Thyroid gland (tissue), 4 donors: ENCODE results near the gene SYNPO. TPM values are rescaled to one million over a fixed set of nuclear protein-coding genes. Genes with fewer than 3 reads are reported as not detected.

Experiments used
- DNase-seq, 2 donors: peaks; one replicate each; pipeline ENCODE4 v3.0.0-alpha.2; 2019
- H3K27ac ChIP-seq, 3 donors: fragments of 200-600 bp; sonication (generic); 1 replicate in 2 of 3; 2 replicates in 1 of 3; pipeline ENCODE4 v1.5.1; 2016 to 2019; ENCODE audit warnings: mild to moderate bottlenecking in 1 of 3, moderate library complexity in 1 of 3
- H3K27me3 ChIP-seq: fragments of 200-600 bp; sonication (generic); one replicate; pipeline ENCODE4 v1.5.1; 2019
- H3K36me3 ChIP-seq, 2 donors: fragments of 200-600 bp; sonication (generic); one replicate each; pipeline ENCODE4 v1.5.1; 2016 to 2019
- H3K4me1 ChIP-seq, 2 donors: fragments of 200-600 bp; sonication (generic); one replicate each; pipeline ENCODE4 v1.5.1; 2017 to 2019
- H3K4me3 ChIP-seq, 3 donors: fragments of 200-600 bp; sonication (generic); replicated peaks in 1 of 3; 1 replicate in 2 of 3; 2 replicates in 1 of 3; pipeline ENCODE4 v1.5.1; 2016; ENCODE audit warnings: mild to moderate bottlenecking in 1 of 3
- H3K9me3 ChIP-seq: fragments of 200-600 bp; sonication (generic); one replicate; pipeline ENCODE4 v1.5.1; 2017
- POLR2A ChIP-seq, 2 donors: fragments of 450-650 bp; IDR thresholded peaks; one replicate each; pipeline ENCODE4 v1.6.1; 2017; ENCODE audit warnings: antibody characterized with exemption in 2 of 2, mild to moderate bottlenecking in 2 of 2, moderate library complexity in 1 of 2
- WGBS, 2 donors: methylation state at CpG; one replicate each; pipeline ENCODE4 v1.1.5; 2017; 5-methylcytosine and 5-hydroxymethylcytosine counted together
- intact Hi-C: fragments of 100-400 bp; cut with DNase I; formaldehyde crosslinking; loops from one replicate; pipeline ENCODE4 v1.15.1; 2023
- total RNA-seq, 4 donors: library from RNA; depleted of rRNA; stranded (reverse); fragments of >200 nt; gene quantifications; one replicate each; pipeline ENCODE4 v1.2.3, GENCODE V29; 2016
- TF ChIP-seq, protein P1 (sequence below), 6 experiments: fragments of 200-600 bp in 3 of 6; fragments of 450-650 bp in 3 of 6; sonication (generic) in 3 of 6; IDR thresholded peaks; one replicate each; pipeline ENCODE4 v1.5.1; 2016 to 2019; ENCODE audit warnings: antibody characterized with exemption in 6 of 6, mild to moderate bottlenecking in 2 of 6, inconsistent platforms in 1 of 6, moderate library complexity in 1 of 6

Gene SYNPO
- total RNA-seq, 4 donors from 2014 or later, result 8.8 to 19.3 (median 14.1) TPM

DNA sequence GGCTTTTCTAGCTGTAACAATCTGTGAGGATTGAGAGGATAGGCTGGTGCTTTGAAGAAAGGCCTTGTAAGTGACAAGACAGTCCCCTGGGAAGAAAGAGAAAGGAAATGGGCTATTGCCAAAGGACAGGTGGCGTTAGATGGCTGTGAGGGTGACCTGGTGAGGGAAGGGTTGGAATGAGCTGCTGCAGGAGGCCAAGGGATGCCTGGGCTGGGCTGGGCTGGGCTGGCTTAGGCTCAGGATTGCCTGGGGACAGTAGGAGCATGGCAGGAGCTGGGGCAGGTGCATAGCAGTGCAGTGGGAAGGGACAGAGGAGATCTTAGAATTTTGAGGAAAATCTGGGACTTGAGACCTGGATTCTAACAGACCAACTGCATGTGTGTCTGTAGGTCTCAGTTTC is 10.9 kb downstream of the SYNPO start:
- Histone ChIP-seq H3K27ac (no peak overlapping the region), H3K9me3 (no peaks in the 10 kb centered on the region), H3K4me1 (peaks cover 10 to 26% of the 10 kb centered on the region in 2 donors), H3K27me3 (no peaks in the 10 kb centered on the region), H3K4me3 (no peak overlapping the region), H3K36me3 (peaks cover 5 to 14% of the 10 kb centered on the region in 2 donors)
- DNase-seq, result no peak
- 69 to 84% methylated on average over 1 of the region's 1 CpG for WGBS, 2 donors
- no peak for TF ChIP-seq POLR2A (IDR thresholded peaks at IDR 0.05)
- TF ChIP-seq, protein P1, sequence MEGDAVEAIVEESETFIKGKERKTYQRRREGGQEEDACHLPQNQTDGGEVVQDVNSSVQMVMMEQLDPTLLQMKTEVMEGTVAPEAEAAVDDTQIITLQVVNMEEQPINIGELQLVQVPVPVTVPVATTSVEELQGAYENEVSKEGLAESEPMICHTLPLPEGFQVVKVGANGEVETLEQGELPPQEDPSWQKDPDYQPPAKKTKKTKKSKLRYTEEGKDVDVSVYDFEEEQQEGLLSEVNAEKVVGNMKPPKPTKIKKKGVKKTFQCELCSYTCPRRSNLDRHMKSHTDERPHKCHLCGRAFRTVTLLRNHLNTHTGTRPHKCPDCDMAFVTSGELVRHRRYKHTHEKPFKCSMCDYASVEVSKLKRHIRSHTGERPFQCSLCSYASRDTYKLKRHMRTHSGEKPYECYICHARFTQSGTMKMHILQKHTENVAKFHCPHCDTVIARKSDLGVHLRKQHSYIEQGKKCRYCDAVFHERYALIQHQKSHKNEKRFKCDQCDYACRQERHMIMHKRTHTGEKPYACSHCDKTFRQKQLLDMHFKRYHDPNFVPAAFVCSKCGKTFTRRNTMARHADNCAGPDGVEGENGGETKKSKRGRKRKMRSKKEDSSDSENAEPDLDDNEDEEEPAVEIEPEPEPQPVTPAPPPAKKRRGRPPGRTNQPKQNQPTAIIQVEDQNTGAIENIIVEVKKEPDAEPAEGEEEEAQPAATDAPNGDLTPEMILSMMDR (IDR thresholded peaks at IDR 0.05), result no peak
- intact Hi-C loops, result loop anchor here (5.0 kb wide), 1 partner anchor 79 kb away; no protein-coding TSS in a partner anchor

DNA sequence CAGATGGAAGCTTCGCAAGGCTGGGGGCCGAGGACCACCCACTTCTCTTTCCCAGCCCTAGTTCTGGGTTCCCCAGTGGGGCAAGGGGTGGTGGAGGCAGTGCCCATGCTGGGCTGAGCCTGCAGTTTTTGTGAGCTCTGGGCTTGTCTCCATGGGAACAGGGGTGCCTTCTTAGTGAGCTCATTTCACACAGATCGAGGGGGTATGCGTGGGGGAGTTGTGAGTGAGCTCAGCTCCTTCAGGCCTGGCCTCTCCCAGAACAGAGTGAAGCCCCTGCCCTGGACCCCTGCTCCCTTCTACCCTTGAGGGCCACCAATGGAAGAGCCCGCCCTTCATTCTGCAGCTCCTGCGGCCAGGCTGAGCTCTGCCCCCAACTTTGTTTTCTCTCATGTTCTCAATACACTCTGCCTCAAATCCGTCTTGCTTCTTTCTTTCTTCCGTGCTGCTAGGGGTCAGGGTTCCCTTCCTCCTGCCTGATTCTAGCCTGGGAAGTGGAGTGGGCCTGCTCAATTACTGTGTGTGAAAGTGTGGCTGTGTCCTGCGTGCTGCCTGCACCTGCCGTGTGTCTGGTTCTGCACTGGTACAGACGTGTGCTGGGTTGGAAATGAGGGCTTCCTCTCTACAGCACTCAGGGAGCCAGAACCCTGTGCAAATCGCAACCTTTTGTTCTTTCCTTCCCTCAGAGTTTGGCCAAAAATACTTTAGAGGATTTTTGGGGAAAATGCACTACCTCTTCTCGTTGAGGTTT is 11.6 kb downstream of the SYNPO start:
- 73 to 77% methylated on average over 12 of the region's 13 CpGs for WGBS, 2 donors
- Histone ChIP-seq H3K27me3 (no peaks in the 10 kb centered on the region), H3K4me3 (no peak overlapping the region), H3K36me3 (peaks cover 5 to 14% of the 10 kb centered on the region in 2 donors), H3K9me3 (no peaks in the 10 kb centered on the region), H3K4me1 (peaks cover 10 to 31% of the 10 kb centered on the region in 2 donors), H3K27ac (peak overlapping the region in 1 of 3 donors; percentile 23)
- TF ChIP-seq, protein P1 (IDR thresholded peaks at IDR 0.05), result no peak
- TF ChIP-seq POLR2A (IDR thresholded peaks at IDR 0.05), result no peak
- DNase-seq, result no peak
- intact Hi-C loops, result loop anchor here (5.0 kb wide), 1 partner anchor 80 kb away; no protein-coding TSS in a partner anchor

DNA sequence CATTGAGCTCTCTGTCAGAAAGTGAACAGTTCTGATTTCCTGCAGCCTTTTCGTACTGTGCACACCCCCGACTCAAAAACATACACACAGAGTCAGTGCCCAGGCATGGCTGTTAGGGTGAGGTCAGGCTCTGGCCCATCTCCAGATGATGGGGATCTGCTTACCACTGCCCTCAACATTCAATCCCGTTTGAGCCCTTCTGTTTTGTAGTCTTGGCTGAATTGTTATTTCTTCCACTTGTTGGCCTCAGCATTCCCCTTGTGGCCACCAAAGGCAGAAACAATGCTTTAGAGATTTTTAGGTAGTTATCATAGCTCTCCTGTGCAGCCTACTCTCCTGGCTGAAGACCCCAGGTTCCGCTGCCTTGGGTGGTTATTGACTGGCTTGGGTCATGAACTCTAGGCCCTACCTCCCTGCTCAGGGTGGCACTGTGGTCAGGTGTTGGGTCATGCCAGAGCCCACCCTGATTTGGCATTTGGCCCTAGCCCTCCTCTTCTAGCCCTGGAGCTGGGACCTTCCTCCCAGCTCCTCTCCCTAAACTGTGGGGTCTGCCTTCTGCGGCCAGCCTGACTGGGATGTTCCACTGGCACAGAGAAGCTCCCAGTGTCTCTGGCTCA is 12.8 kb downstream of the SYNPO start:
- no peaks in the 10 kb centered on the region for H3K27me3 ChIP-seq
- H3K36me3 ChIP-seq, result peaks cover 5 to 14% of the 10 kb centered on the region in 2 donors
- DNase-seq, result no peak
- no peak for TF ChIP-seq POLR2A (IDR thresholded peaks at IDR 0.05)
- TF ChIP-seq, protein P1 (IDR thresholded peaks at IDR 0.05), result no peak
- no peaks in the 10 kb centered on the region for H3K9me3 ChIP-seq
- WGBS, 2 donors, result 83 to 84% methylated on average over 5 of the region's 5 CpGs
- intact Hi-C loops, result loop anchor here (5.0 kb wide), 1 partner anchor 81 kb away; no protein-coding TSS in a partner anchor
- H3K4me3 ChIP-seq, result no peak overlapping the region
- peaks cover 3 to 22% of the 10 kb centered on the region in 2 donors for H3K4me1 ChIP-seq
- no peak overlapping the region for H3K27ac ChIP-seq

DNA sequence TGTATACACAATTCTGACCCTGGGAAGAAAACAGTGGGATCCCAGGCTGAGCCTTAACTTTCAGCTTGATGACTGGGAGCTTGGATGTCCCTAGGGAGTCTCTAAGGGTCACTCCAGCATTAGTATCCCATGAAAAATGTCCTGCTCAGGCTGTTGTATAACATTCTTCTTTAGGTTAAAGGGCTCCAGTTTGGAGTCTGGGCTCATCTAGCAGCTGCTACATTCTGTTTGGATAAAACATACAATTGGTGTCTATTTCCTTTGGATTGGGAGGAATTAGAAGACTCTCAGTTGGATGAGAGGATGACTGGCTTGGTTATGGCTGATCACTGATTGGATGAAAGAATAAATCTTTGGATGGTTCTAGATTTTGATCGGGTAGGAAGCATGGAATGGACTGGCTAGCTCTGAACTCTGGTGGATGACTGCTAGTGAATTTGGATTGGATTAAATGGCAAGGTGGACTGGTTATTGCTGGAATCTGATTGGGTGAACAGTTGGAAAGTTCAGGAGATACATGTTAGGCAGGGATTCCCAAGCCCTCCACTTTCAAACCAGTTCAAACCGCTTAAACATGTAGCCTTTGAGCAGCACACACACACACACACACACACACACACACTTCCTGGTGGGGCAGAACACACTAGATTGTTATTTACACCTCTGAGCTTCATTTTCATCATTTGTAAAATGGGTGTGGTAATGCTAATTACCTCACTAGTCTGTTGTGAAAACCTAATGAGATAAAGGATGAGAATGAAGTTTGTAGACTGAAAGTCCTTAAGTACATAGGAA is 13.5 kb downstream of the SYNPO start:
- 69 to 74% methylated on average over 2 of the region's 2 CpGs for WGBS, 2 donors

More for the DNA sequence above, 13.5 kb downstream of the SYNPO start:
- intact Hi-C loops, result loop anchor here (5.0 kb wide), 1 partner anchor 82 kb away; no protein-coding TSS in a partner anchor
- Histone ChIP-seq H3K27ac (no peak overlapping the region), H3K4me3 (no peak overlapping the region), H3K27me3 (no peaks in the 10 kb centered on the region), H3K9me3 (no peaks in the 10 kb centered on the region), H3K36me3 (peaks cover 5 to 7% of the 10 kb centered on the region in 2 donors), H3K4me1 (peaks cover 3 to 21% of the 10 kb centered on the region in 2 donors)
- no peak for DNase-seq
- TF ChIP-seq POLR2A (IDR thresholded peaks at IDR 0.05), result no peak
- TF ChIP-seq, protein P1 (IDR thresholded peaks at IDR 0.05), result no peak
